SU-DHL-6 (cell line): ENCODE measurements around the gene DNAJC15.
"Not testable (repeated sequence)": the region's sequence is repeated elsewhere in the genome, so short reads cannot be mapped to it uniquely, and the experiment has no call there.

Experiments used
- CTCF ChIP-seq: fragments of 200-600 bp; sonication (generic); IDR thresholded peaks from one replicate; pipeline ENCODE4 v1.5.1; 2017; ENCODE audit warnings: antibody characterized with exemption, mild to moderate bottlenecking, low read length, moderate library complexity; ENCODE audit not compliant: insufficient read depth, poor library complexity, severe bottlenecking
- EZH2phosphoT487 ChIP-seq: fragments of 200-600 bp; sonication (generic), shearing (Covaris generic); conservative IDR thresholded peaks from 2 replicates; pipeline ENCODE4 v1.6.1; 2018; ENCODE audit warnings: mild to moderate bottlenecking, antibody characterized with exemption, low read length, moderate library complexity, mixed read lengths

DNA sequence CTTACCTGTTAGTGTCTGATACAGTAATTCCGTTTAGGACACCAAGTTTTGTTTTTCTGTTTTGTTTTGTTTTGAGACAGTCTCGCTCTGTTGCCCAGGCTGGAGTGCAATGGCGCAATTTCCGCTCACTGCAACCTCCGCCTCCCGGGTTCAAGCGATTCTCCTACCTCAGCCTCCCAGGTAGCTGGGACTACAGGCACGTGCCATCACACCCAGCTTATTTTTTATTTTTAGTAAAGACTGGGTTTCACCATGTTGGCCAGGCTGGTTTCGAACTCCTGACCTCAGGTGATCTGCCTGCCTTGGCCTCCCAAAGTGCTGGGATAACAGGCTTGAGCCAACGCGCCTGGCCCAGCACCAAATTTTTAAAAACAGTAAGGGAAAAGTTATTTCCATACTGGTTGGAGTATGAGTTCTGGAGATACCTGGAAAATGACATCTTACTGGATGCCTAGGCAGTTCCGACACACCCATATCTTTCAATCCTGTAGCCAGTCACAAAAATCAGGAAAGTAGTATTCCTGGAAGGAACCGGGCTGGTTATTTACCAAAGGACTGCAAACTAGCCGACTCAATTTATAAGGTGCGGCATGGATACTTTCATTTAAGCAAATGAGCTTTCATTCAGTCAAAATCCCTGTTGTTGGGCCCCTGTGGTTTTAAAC, 32.0 kb upstream of the DNAJC15 start:
- not testable (repeated sequence) for TF ChIP-seq CTCF, EZH2phosphoT487
